Choroid plexus epithelial cell (primary cell): ENCODE results near the gene GNRH2.

Source experiments
- DNase-seq: peaks from one replicate; pipeline ENCODE4 v3.0.0-alpha.2; 2010; ENCODE audit warnings: low read depth
- H3K4me3 ChIP-seq: 2 replicates; pipeline ENCODE4 v1.5.1; 2011; ENCODE audit warnings: low read depth, mild to moderate bottlenecking, control low read depth, low read length, moderate library complexity
- CTCF ChIP-seq: conservative IDR thresholded peaks from 2 replicates; pipeline ENCODE4 v1.5.1; 2011; ENCODE audit warnings: low read depth, mild to moderate bottlenecking, control low read depth, inconsistent platforms, low read length, moderate library complexity

The GNRH2 gene

GRCh38 chr20:3077618-3078134 lies 34.3 kb downstream of the GNRH2 start:
- no peak for TF ChIP-seq CTCF
- no peak overlapping the region for H3K4me3 ChIP-seq
- no peak for DNase-seq

GRCh38 chr20:3080939-3081388 lies 37.5 kb downstream of the GNRH2 start:
- H3K4me3 ChIP-seq: no peak overlapping the region
- TF ChIP-seq CTCF: no peak

DNA sequence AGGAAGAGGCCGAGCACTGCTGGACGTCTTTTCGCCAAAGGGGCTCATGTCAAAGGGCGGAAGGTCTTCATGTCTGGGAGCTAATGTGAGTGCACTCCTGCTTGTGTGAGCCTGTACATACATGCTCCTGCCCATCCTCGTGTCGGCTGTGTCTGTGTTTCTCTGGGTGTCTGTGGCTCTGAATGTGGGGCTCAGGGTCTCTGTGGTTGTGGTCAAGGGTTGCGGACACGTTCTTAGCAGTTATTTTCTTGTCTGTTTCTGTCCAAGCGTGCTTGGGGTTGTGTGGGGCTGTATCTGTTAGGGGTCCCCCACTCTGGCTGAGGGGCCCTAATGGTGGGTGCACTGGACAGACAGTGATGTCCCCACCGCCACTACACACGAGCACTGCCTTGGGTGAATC lies 38.2 kb downstream of the GNRH2 start:
- H3K4me3 ChIP-seq: no peak overlapping the region
- no peak for TF ChIP-seq CTCF

More at GRCh38 chr20:3080939-3081388, 37.5 kb downstream of the GNRH2 start:
- no peak for DNase-seq

GRCh38 chr20:3082306-3082951 lies 39.0 kb downstream of the GNRH2 start:
- no peak overlapping the region for H3K4me3 ChIP-seq
- TF ChIP-seq CTCF: no peak
- no peak for DNase-seq

More for the DNA sequence above, 38.2 kb downstream of the GNRH2 start:
- no peak for DNase-seq

DNA sequence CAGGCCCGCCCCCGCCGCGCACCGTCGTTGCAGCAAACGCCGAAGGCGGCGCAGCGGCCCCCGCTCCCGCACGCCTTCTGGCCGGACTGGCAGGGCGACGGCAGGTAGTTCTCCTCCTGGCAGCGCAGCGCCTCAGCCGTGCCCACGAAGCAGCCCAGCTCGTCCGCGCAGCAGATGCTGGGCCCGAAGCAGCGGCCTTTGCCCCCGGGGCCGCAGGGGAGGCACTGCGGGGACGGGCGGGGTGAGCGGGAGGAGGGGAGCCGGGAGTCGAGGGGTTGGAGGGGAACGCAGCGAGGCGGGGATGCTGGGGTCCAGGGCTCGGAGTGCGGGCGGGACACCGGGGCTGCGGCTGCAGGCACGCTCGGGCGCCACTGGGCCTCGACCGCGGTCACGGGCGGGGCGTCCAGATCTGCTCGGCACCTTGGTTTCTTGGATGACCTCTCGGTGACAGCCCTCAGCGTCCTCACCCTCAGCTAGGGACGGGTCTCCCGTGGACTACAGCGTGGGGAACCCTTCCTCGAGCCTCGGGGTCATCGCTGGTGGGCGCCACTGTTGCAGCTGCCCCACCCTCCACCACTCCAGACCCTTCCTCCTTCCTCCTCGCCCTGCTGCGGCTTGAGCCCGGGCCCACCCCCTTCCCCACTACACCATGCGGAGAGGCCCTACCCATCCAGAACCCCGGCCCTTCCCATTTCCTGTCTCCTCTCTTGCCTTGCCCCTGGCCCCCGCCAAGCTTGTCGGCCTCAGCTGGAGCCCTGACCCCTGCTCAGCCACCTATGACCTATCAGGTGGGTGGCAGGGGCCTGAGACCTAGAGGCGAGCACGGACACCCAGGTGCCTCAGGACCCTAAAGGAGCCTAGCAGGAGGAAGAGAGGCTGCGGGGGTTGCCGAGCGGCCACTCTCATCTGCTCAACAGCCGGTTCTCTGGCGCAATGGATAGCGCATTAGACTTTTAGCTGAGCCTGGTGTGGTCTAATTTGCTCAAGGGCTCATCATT lies 39.8 kb downstream of the GNRH2 start:
- no peak for TF ChIP-seq CTCF
- no peak overlapping the region for H3K4me3 ChIP-seq
- DNase-seq: no peak

- DNase-seq: no peak
- no peak for TF ChIP-seq CTCF
- no peak within 1 kb of the TSS for H3K4me3 ChIP-seq
Measured at GRCh38 chr20:3084283-3084985, 41.0 kb downstream of the GNRH2 start, which contains the start of gene AVP. Gene AVP, minus strand, starts transcription at chr20:3084724. Its CDS starts 50 bp downstream, at chr20:3084674.
